NCI-H2029 (cell line): Measurements from ENCODE around the gene CCAR1.
"Not testable (repeated sequence)": the region's sequence is repeated elsewhere in the genome, so short reads cannot be mapped to it uniquely, and the experiment has no call there.

Experiments
- DNase-seq: peaks from one replicate; lab custom pipeline; 2025; lab: John Stamatoyannopoulos, UW

Gene CCAR1, protein sequence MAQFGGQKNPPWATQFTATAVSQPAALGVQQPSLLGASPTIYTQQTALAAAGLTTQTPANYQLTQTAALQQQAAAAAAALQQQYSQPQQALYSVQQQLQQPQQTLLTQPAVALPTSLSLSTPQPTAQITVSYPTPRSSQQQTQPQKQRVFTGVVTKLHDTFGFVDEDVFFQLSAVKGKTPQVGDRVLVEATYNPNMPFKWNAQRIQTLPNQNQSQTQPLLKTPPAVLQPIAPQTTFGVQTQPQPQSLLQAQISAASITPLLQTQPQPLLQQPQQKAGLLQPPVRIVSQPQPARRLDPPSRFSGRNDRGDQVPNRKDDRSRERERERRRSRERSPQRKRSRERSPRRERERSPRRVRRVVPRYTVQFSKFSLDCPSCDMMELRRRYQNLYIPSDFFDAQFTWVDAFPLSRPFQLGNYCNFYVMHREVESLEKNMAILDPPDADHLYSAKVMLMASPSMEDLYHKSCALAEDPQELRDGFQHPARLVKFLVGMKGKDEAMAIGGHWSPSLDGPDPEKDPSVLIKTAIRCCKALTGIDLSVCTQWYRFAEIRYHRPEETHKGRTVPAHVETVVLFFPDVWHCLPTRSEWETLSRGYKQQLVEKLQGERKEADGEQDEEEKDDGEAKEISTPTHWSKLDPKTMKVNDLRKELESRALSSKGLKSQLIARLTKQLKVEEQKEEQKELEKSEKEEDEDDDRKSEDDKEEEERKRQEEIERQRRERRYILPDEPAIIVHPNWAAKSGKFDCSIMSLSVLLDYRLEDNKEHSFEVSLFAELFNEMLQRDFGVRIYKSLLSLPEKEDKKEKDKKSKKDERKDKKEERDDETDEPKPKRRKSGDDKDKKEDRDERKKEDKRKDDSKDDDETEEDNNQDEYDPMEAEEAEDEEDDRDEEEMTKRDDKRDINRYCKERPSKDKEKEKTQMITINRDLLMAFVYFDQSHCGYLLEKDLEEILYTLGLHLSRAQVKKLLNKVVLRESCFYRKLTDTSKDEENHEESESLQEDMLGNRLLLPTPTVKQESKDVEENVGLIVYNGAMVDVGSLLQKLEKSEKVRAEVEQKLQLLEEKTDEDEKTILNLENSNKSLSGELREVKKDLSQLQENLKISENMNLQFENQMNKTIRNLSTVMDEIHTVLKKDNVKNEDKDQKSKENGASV

DNA sequence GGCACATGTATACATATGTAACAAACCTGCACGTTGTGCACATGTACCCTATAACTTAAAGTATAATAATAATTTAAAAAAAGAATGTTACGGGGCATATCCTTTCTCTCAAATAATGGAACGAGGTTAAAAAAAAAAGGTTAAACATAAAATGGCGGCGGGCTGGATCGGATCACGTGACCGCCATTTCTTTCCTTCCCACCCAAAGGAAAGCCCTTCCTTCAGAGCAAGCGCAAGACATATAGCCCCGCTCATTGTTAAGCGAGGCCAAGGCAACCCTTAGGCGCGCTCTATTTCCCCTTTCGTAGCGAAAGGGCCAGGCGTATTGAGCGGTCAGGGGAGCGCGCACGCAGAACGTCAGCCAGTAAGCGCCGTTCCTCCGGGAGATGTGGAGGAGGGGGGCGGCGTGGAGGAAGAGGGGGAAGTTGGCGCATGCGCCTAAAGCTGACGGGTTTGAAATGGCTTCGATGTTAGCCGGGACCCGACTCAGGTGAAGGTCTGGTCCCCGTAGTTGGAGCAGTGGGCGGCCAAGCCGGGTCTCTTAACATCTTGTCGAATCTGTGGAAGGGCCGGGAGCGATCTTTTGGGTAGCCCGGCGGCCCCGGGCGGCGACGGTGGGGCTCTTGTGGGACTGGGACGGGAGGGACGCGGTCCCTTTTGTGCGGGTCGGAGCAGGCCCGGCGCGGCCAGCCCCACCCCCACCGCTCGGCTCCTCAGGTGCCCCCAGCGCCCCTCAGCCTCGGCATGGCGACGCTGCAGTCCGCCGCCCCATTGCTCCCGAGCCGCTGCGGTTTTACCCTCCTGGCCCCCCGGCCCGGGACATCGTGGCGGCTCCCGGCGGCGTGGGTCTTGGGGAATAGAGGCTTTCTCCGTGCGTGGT is at the start of gene CCAR1:
Gene CCAR1 (plus strand): TSS at position 447 of the 880 bp plus-strand sequence. CDS start 1,266 bp downstream, outside the sequence.
- peak; percentile 95 for DNase-seq

DNA sequence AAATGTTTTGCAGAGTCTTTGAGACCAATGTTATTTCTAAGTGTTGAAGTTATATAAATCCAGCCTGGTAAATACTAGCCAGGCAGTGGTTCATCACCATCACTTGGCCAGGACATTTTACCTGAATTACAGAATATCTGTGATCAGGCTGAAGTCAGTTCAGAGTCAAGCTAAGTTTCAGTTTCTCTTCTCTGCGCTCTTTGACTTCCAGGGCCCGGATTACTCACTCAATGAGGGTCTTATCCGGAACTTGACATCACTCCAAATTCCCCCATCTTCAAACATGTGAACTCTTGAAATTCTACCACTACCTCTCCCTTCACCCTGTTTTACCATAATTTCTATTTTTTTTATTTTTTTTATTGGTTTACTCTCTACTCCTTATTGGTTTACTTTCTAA is 36.6 kb upstream of the CCAR1 start:
- DNase-seq = no peak

DNA sequence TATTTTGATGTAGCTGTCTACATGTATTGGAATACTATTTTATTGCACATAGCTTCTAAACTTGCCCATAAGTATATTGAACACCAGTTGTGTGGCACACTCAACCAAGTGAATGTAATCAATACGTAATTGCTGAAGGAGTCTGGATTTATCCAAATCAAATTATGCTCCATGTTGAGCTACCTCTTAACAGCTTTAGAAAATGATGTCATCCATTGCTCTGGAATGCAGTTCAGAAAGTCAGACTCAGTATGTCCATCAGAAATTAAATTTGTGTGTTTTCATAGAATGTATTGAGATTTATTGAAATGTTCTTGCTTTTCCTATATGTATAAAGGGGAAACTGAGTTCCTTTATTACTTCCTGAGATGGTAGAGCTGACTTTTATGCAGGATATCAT is 25.0 kb upstream of the CCAR1 start:
- no peak for DNase-seq

DNA sequence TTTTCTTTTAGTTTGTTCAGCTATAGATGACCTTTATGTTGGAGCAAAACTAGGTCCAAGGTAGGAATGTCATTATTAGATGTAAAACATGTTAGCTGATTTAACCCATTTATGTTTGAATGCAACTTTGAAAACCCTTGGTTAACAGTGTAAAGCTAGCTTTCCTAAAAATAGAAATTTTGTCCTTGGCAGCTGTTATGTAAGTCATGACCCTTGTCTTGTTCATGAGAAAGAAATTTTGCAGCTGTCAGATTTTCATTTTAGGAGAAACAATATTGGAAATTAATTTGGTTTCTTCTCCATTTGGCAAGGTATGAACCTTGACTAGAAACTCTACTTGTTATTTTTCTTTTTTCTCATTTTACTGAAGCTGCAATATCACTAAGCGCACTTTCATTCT is 23.9 kb upstream of the CCAR1 start:
- no peak for DNase-seq

DNA sequence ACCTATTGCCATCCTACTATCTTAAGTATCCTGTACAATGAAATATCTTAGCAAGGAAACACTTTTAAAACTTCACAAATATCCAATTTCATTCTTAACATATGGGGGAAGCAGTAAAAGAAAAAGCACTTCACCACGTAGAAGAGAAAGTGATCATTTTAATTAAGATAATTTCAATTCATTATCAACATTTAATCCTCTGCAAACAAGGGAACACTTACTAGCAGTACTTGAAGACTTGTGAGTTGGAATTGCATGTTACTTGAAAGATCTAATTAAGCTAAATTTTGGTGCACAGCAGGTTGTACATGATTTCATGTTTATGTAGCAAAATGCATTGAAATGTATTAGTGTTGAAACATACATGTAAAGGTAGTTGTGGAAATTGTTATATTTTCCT is 20.8 kb upstream of the CCAR1 start:
- DNase-seq = no peak

DNA sequence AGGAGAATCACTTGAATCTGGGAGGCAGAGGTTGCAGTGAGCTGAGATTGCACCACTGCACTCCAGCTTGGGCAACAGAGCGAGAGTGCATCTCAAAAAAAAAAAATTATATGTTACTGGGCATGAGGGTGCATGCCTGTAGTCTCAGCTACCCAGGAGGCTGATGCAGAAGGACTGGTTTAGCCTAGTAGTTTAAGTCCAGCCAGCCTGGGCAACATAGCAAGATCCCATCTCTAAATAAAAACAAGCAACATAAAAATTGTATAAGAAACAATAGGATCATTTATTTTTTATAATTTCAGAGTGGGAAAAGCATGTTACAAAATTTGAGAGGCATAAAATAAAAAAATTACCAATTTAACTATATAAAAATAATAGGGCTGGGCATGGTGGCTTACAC is 15.5 kb upstream of the CCAR1 start:
- DNase-seq = no peak

DNA sequence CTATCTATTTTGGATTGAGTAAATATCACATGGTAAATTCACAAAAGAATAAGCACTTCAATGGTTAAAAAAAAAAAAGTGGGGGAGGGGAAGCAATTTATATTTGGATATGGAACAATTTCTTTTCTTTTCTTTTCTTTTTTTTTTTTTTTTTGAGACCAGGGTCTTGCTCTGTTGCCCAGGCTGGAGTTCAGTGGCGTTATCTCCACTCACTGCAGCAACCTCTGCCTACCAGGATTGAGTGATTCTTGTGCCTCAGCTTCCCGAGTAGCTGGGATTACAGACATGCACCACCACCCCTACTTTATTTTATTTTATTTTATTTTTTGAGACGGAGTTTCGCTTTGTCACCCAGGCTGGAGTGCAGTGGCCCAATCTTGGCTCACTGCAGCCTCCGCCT is 12.1 kb upstream of the CCAR1 start:
- not testable (repeated sequence) for DNase-seq

DNA sequence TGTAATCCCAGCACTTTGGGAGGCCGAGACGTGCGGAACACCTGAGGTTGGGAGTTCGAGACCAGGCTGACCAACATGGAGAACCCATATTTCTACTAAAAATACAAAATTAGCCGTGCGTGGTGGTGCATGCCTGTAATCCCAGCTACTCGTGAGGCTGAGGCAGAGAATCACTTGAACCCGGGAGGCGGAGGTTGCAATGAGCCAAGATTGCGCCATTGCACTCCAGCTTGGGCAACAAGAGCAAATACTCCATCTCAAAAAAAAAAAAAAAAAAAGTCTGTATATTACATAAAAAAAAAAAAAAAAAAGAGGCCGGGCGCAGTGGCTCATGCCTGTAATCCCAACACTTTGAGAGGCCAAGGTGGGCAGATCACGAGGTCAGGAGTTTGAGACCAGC is 8.0 kb upstream of the CCAR1 start:
- DNase-seq = not testable (repeated sequence)

DNA sequence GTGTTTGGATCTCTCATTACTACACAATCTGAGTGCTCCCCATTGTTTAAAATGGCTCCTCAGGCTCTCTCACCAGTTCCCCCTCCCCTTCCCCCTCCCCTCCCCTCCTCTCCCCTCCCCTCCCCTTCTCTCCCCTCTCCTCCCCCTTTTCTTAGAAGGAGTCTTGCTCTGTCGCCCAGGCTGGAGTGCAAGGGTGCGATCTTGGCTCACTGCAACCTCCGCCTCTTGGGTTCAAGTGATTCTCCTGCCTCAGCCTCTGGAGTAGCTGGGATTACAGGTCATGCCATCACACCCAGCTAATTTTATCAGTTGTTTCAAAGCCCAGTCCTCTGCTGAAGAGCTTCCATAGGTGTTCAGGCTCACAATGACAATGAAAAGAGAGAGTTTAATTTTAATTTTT is 3.6 kb upstream of the CCAR1 start:
- no peak for DNase-seq

DNA sequence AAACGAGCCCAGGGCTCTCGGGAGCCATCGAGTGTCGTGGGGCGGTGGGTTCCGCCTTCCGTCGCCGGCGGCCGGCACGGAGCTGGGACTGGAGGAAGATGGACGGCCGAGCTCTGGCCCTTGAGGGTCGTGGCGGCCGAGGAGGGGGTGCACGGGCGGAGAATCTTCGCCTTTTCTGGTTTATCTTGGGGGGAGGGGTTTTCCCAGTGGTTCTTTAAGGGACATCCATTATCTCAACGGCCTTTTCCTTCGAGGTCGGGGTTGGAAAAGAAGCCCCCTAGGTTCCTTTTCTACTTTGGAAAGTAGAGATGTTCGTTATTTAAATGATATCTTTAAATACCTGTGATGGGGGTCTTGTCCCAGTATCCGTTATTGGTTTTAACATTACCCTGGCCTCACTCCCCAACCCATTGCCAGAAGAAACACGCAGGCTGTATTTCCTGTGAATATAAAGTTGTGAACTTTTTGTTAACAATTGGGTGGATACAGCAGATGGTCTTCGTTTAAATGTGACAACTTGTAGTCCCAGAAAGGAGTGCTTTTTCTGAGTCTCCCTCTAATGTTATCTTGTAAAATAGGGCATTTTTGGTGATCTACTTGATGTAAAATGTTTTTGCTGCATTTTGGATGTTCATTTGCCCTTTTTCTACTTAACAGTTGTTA is 765 bp downstream of the CCAR1 start:
- no peak for DNase-seq

DNA sequence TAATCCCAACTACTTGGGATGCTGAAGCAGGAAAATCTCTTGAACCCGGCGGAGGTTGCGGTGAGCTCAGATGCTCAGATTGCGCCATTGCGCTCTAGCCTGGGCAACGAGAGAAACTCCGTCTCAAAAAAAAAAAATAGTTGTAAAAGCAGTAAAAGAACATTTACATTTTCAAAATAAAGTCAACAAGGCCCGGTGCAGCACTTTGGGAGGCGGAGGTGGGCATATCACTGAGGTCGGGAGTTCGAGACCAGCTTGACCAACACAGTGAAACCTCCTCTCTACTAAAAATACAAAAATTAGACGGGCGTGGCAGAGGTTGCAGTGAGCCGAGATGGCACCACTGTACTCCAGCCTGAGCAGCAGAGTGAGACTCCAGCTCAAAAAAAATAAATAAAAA is 4.0 kb downstream of the CCAR1 start:
- no peak for DNase-seq

DNA sequence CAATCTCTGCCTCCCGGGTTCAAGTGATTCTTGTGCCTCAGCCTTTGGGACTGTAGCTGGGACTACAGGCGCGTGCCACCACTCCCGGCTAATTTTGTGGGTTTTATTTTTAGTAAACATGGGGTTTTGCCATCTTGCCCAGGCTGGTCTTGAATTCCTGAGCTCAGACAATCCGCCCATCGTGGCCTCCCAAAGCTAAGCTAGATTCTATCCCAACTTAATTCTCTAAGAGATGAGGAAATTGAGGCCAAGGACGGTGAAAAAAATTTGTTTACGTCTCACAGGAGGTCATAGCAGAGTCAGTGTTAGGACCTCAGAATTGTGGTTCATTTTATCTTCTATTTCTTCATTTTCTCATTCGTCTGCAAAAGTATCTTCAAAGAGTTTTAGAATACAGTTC is 6.1 kb downstream of the CCAR1 start:
- DNase-seq = no peak

DNA sequence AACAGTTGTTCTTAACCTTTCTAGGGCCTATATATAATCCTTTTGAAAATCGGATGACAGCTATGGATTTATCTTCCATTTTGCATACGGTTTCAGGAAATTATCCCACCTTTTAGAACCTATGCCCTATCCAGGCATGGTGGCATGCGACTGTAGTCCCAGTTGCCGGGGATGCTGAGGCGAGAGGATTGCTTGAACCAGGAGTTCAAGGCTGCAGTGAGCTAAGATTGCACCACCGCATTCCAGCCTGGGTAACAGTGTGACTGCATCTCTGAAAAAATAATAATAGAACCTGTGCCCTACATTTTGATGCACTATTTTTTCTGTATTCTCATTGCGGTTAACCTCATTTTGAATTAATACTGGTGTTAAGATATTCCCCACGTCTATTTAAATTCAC is 11.6 kb downstream of the CCAR1 start:
- DNase-seq = no peak

DNA sequence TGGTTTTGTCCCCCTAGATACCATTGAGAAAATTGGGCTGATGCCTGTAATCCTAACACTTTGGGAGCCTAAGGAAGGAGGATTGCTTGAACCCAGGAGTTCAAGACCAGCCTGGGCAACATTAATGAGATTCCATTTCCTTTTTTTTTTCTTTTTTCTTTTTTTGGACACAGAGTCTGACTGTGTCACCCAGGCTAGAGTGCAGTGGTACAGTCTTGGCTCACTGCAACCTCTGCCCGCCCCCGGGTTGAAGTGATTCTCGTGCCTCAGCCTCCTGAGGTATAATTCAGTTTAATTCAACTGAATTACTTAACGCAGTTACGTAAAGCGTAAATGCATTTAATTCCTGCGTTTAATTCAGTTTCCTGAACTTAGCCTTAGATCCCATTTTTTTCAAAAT is 13.3 kb downstream of the CCAR1 start:
- DNase-seq = no peak

DNA sequence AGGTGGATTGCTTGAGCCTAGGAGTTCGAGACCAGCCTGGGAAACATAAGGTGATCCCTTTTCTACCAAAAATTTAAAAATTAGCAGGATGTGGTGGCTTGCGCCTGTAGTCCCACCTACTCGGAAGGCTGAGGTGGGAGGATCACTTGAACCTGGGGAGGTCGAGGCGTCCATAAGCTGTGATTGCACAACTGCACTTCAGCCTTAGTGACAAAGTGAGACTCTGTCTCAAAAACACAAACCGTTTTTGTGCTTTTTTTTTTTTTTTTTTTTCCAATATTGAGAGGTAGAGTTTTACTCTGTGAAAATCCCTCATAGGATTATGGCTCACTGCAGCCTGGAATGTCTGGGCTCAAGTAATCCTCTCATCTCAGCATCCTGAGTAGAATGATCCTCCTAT is 14.1 kb downstream of the CCAR1 start:
- no peak for DNase-seq

DNA sequence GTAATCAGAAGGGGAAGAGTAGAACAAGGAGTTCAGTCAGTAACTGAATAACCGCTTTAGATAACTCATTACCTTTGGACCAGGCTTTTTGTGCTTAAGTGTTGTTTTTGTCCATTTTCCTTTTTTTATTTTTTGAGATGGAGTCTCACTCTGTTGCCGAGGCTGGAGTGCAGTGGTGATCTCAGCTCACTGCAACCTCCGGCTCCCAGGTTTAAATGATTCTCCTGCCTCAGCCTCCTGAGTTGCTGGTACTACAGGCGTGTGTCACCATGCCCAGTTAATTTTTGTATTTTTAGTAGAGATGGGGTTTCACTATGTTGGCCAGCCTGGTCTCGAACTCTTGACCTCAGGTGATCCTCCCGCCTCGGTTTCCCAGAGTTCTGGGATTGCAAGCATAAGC is 14.7 kb downstream of the CCAR1 start:
- not testable (repeated sequence) for DNase-seq

DNA sequence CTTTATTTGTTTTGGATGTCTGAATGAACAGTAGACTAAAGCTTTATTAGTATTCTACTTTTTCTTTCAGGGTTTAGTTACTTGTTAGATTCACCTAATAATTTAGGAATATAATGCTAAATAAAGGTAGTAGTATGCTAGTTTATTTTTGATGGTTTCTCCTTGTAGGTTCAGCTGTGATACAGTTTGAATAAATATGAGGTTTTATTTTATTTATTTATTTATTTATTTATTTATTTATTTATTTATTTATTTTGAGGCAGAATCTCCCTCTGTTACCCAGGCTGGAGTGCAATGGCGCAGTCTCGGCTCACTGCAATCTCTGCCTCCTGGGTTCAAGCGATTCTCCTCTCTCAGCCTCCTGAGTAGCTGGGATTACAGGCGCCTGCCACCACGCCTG is 19.6 kb downstream of the CCAR1 start:
- not testable (repeated sequence) for DNase-seq

DNA sequence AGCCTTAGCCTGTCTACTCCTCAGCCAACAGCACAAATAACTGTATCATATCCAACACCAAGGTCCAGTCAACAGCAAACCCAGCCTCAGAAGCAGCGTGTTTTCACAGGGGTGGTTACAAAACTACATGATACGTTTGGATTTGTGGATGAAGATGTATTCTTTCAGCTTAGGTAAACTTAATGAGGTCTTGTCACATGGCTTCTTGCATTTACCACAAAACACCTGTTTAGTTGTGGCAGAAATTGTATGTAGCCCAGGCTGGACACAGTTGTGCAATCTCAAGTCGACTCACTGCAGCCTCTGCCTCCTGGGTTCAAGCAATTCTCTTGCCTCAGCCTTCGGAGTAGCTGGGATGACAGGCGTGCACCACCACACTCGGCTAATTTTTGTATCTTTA is 21.4 kb downstream of the CCAR1 start:
- no peak for DNase-seq

DNA sequence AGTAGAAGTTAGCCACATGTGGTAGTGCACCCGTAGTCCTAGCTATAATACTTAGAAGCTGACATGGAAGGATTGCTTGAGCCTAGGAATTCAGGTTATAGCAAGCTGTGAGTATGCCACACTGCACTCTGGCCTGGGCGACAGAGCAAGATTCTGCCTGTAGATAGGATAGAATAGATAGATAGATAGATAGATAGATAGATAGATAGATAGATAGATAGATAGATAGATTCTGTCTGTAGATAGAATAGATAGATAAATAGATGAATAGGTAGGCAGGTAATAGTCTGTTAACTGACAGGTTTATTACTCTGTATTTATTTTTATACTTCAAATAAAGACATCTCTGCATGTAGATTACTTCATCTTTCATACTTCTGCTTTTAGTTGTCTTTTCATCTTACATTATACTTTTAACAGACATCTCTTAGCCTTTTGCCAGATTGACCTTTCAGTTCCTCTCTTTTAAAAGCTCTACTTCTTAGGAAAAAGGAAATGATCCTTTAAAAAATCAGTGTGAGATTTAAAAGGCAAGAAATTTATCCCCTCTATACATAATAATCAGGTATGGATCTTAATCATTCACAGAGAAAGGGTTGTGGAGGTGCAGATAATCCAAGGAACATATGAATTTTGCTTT is 31.8 kb downstream of the CCAR1 start:
- DNase-seq = no peak

DNA sequence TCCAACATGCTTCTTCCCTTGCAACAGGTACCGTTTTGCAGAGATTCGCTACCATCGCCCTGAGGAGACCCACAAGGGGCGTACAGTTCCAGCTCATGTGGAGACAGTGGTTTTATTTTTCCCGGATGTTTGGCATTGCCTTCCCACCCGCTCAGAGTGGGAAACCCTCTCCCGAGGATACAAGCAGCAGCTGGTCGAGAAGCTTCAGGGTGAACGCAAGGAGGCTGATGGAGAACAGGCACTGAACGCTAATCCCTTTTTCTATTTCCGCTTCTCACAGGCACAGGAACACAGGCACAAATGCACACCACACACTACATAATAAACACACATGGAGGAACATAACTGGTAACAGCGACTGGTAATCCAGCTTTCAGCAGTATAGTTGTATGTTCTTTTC is 35.2 kb downstream of the CCAR1 start:
- DNase-seq = no peak

DNA sequence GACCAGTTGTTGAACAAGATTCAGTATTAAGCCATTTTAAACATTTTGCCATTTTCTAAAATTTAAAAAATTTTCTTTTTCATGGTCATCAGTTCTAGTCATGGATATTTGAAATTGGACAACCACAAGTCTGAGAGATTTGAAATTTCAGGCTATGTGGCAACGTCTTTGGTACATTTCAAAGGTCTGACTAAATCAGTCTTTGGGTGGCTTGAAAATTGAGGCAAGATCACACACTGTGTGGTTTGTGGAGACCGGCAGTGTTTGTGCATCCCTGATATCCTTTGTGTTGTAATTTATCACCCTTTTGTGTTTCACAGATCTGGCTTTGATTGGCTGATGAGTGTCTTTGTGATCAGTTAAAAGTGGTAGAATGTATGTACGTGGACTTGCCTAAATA is 35.7 kb downstream of the CCAR1 start:
- no peak for DNase-seq
